NCI-H748 (cell line): ENCODE measurements around the gene ASIC3.
"Not testable (repeated sequence)": the region's sequence is repeated elsewhere in the genome, so short reads cannot be mapped to it uniquely, and the experiment has no call there.

Experiments
- DNase-seq: peaks from one replicate; lab custom pipeline; 2025; ENCODE audit not compliant: unreplicated experiment; lab: John Stamatoyannopoulos, UW

ASIC3 gene

DNA sequence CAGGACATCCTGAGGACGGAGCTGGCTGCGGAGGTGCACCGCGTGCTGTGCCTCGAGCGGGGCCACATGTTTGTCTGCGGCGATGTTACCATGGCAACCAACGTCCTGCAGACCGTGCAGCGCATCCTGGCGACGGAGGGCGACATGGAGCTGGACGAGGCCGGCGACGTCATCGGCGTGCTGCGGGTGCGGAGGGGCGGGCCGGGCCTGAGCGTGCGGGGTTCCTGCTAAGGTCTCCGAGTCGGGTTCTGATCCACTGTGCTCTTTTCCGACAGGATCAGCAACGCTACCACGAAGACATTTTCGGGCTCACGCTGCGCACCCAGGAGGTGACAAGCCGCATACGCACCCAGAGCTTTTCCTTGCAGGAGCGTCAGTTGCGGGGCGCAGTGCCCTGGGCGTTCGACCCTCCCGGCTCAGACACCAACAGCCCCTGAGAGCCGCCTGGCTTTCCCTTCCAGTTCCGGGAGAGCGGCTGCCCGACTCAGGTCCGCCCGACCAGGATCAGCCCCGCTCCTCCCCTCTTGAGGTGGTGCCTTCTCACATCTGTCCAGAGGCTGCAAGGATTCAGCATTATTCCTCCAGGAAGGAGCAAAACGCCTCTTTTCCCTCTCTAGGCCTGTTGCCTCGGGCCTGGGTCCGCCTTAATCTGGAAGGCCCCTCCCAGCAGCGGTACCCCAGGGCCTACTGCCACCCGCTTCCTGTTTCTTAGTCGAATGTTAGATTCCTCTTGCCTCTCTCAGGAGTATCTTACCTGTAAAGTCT is 34.4 kb upstream of the ASIC3 start:
- peak; percentile 17 for DNase-seq

DNA sequence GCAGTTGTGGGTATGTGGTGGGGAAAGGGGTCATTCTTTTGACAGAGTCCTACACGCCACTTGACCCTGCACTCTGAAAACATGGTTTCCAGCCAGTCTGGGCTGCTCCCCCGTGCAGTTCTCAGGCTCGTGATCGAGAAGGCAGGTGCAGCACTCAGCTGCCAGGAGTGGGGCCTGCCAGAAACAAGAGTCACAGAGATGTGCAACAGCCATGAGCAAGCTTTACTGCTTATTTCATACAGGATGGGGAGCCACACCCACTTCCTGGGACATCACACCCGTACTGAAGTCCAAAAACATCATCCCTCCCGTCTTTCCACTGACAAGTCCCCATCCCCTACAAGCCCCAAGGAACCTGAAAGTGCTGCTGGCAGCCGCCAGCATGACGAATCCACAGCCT is 33.4 kb upstream of the ASIC3 start:
- DNase-seq: no peak

DNA sequence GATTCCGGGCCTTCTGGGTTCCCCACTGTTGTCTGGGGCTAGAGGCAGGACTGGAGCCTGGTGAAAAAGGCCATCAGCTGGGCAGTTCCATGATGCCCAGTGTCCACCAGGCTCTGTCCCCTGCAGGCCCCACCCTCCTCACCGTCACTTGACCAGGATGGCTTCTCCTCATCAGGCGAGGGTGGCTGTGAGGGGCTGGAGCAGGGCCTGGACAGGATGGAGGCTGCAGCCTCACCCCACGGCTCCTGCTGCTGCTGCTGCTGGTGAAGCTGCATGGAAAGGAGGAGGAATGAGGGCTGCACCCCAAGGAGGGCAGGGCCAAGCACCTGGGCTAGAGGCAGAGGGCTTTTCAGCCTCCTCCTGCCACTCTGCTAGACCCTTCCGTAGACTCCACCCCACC is 32.4 kb upstream of the ASIC3 start:
- no peak for DNase-seq

DNA sequence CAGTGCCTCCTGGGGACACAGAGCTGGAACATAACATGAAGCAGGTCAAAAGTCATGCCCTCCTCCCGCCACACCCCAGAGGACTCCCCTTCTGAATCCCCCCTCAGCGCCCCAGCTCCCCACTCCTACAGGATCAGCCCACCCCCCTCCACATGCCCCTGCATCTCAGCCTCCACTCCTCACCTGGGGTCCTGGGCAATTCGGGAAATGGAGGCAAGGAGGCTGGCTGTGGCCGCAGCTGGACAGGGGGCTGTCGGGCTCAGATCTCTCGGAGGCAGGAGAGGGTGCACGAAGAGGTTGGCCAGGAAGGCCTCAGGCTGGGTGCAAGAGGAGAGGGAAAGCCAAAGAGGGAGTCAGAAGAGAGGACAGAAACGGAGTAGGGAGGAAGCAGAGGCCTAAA is 31.8 kb upstream of the ASIC3 start:
- DNase-seq: no peak

DNA sequence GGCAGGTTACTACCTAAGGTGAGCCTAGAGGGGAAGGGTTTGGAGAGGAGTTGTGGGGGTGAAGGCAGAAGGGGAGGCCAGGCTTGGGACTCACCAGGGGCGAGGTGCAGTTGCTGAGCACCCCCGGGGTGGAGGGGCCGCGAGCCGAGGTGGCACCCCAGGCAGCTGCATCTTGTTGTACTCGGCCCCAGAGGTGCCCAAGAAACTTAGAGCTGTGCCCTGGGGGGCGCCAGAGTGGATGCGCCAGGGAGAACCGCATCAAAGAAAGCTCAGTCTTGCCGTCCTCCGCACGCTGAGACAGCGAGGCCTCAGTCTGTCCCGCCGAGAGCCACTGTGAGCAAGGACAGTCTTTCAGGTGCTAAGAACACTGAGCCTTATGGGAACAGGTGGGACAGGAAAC is 31.4 kb upstream of the ASIC3 start:
- no peak for DNase-seq

DNA sequence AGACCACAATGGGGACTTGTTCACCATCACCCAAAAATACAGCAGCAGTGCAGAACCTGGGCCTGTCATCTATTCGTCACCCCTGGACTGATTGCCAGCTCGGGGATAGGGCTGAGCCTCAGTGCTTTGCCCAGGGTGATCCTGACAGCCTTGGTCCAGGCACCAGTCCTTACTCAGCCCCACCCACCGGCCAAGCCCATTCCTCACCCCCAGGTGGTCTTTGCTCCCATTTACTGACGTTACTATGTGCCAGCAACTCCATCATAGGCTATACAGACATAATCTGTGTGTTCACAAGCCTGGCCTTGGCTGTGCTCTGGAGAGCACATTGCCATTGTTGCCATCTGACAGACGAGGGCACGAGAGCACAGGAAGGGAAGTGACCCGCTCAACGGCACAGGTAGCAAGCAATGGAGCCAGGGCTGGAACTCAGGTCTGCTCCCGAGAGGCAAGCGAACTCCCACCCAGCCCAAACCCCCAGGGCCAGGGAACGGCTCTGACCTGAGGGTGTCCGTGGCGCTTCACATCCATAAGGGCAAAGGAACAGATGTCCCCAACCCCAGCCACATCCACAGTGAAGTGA is 30.9 kb upstream of the ASIC3 start:
- peak; percentile 29 for DNase-seq

DNA sequence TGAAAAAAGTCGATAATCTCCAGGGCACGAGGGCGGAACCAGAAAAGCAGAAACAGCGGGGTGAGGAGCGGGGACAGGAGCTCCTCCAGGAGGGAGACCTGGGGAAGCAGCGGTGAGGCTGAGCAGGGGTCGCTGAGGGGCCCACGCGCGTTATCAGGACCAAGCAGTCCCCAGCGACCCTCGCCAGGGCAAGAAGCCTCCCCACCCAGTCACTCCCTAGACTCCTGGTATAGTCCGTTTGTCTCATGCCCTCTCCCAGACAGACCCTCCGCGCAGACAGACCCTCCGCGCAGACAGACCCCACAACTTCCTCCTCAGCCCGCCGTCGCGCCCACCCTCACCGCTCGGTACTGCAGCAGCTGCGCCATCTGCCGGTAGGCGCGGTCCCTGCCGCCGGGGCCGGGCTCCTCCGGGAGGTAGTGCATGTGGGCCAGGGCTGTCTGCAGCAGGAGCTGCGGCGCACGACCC is 30.3 kb upstream of the ASIC3 start:
- peak; percentile 71 for DNase-seq

DNA sequence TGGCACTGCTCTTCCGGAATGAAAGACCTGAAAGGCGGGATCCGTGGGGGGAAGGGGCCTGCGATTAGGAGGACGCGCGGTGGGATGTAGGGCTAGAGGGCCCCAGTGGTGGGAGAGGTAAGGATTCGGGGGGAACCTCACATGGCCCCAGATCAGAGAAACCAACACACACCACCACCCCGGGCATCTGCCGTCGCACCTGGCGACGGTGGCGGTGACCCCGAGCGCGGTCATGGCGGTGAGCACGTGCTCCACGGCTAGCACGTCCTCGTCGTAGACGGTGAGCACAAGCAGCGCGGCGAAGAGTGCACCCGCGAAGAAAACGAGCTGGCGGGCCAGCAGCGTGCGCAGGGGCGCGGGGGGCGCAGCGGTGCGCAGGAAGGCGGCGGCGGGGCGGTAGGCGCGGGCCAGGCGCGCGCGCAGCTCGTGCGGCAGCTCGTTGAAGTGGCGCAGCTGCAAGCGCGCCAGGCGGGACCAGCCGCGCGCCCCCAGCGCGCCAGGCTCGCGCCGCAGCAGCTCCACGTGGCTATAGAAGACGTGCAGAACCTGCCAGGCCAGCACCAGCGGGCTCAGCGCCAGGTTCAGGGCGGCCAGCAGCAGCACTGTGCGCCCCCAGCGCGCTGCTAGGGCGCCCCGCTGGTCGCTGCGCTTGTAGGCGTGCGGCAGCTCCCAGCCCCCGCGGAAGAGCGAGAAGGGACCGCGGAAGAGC is 29.8 kb upstream of the ASIC3 start:
- peak; percentile 13 for DNase-seq

DNA sequence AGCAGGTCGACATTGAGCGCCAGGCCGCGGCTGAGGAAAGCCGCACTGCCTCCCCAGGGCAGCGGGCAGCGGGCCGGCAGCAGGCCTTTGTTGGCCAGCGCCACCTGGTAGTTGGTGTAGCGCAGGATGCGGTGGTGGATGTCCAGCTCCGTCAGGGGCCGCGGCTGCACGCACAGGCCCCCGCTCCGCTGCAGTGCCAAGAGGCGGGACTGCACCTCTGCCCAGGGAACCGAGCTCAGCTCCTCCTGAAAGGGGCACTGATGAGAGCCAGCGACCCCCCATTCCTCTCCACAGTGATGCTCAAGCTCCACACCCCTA is 29.2 kb upstream of the ASIC3 start:
- no peak for DNase-seq

DNA sequence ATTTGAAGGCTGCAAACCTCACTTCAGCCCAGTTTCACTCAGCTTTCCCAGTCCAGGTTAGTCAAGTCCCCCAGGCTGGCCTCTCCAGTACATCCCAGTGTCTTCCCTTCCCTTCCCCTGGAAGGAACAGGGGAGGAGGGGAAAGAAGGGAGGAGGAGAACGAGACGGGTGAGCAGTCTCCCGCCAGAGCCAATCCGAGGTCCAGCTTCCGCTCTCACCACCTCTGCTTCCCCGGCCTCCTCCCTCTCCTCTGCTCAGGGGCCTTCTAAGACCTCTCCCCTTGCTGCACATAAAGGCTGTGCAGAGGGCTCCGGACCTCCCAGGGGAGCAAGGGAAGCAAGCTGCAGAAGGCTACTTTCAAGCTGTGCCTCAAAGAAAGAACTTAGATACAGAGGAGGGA is 28.1 kb upstream of the ASIC3 start:
- no peak for DNase-seq

DNA sequence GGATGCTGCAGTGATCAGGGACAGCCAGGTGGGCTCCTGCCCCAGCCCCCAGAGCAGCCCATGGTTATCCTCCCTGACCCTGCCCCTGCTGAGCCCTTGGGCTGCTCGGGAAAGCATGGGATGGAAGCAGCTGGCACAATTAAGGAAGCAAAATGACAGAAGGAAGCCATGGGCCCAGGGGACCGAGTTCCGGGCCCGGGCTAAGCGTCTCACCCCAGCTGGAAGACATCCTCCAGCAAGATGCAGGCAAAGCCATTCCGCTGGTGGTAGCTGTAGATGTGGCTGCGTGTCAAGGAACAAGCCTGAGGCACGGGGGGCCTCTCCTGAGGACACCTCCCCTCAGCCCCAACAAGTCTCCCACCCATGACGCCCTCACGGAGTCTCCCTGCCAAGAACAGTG is 25.1 kb upstream of the ASIC3 start:
- DNase-seq: no peak

DNA sequence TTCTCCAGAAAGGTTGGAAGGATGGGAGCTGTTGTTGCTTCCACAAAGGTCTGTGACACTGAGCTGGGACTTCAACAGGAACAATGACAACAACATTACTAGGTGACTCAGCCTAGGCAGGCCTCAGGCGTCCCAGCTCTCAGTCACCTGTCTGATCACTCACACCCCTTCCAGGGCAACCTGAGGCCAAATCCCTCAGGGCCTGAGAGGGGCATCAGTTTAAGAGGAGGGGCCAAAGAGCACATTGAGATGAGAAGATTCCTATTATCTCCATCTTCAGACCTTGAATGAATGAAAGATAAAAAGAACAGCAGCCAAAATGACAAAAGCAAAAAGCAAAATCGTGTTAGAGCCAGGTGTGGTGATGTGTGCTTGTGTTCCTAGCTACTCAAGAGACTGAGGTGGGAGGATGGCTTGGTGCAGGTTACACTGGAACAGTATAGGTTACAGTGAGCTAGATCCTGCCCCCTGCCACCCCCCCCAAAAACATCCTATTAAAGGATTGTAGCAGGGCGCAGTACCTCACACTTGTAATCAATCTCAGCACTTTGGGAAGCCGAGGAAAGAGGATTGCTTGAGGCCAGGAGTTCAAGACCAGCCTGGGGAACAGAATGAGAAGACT is 23.8 kb upstream of the ASIC3 start, which contains the start of gene ATG9B:
TSS of gene ATG9B (minus strand) at position 60 of the 622 bp plus-strand sequence. CDS start 71 bp downstream, outside the sequence.
- DNase-seq: no peak

DNA sequence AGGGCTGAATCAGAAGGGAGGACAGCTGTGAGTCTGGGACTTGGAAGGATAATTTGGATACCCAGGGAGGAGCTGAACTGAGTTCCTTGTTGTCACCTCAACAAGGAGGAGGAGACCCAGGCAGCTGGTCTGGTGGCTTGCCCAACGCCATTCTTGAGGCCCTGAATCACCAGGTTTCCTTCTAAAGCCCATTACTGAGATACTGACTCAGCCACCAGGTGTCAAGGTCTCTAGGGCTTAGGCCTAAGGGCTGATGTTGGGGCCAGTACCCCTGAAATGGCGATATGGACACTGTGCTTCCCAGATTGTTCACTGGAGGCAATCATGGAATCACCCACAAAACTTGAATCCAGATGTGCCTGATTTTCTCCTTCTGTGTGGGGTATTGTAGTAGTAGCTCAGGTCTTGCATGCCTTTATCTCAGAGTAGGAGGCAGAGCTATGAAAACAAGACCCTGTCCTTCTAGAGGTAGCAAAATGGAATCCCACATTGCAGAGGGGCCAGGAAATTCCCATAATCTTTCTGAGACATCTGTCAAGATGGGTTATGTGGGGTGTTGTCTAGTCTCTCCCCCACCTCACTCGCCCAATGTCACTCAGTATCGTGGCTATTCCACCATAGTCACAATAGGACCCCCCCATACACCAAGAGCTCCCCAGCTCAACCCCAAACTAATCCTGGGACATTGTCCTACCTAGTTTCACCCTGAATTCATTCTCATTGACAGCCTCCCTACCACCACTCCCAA is 22.2 kb upstream of the ASIC3 start:
- no peak for DNase-seq

DNA sequence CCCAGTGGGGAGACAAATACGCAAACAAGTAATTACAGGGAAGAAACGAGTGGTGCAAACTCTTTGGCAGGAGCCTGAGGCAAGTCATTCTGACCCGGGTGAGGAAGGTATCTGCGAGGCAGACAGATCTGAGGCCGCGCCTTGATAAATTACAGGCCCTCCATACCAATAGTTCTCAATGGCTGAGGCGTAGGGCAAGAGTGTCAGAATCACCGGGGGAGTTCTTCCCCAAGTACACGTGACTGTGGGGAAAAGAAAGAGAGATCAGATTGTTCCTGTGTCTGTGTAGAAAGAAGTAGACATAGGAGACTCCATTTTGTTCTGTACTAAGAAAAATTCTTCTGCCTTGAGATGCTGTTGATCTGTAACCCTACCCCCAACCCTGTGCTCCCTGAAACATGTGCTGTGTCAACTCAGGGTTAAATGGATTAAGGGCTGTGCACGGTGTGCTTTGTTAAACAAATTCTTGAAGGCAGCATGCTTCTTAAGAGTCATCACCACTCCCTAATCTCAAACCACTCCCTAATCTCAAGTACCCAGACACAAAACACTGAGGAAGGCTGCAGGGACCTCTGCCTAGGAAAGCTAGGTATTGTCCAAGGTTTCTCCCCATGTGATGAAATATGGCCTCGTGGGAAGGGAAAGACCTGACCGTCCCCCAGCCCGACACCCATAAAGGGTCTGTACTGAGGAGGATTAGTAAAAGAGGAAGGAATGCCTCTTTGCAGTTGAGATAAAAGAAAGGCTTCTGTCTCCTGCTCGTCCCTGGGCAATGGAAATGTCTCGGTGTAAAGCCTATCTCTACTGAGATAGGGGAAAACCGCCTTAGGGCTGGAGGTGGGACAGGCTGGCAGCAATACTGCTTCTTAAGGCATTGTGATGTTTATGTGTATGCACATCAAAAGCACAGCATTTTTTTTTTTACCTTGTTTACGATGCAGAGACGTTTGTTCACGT is 21.3 kb upstream of the ASIC3 start:
- DNase-seq: not testable (repeated sequence)

DNA sequence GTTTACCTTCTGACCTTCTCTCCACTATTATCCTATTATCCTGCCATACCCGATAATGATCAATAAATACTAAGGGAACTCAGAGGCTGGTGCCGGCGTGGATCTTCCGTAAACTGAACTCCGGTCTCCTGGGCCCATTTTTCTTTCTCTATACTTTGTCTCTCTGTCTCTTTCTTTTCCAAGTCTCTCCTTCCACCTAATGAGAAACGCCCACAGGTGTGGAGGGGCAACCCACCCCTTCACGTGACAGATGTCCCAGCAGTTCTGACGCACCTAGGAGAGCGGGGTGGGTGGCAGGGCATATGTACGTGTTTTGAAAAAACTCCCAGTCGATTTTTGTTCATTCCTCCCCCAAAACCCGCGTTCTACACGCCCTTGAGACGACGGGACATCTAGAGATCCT is 20.6 kb upstream of the ASIC3 start:
- DNase-seq: not testable (repeated sequence)

DNA sequence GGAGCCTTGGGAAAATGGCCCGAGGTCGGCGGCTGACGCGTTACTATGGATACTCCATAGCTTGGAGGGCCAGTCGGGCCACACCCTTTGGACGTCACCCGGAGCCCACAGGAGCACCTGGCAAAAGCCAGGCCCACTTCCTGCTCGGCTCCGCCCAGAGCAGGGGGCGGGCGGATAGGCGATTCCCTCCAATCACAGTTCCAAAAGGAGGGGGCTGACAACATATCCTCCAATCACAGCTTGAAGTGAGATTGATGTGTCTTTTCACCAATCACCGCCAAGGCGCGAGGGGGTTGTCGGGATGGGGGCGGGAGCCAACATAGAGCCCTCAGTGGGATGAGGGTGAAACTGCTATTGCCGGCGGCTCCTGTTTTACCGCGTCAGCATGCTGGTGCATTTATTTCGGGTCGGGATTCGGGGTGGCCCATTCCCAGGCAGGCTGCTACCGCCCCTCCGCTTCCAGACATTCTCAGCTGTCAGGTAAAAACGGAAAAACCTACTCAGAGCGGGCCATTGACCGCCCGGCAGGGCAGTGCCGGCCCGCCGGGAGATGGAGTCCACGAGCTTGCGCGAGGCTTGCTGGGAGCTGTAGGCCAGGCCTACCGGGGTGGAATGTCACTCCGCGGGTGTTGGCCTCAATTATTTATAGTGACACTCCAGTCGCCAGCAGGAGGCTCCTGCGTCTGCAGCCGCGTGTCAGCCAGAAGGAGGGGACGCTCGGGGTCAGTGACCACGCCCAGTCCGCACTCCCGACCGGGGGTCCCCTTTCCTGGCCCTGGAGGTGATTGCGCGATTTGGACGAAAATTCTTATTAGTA is 20.0 kb upstream of the ASIC3 start, which contains the start of gene ABCB8:
TSS of gene ABCB8 (plus strand) at position 320 of the 817 bp plus-strand sequence. CDS start at position 386, 66 bp downstream.
- DNase-seq: peak; percentile 99

DNA sequence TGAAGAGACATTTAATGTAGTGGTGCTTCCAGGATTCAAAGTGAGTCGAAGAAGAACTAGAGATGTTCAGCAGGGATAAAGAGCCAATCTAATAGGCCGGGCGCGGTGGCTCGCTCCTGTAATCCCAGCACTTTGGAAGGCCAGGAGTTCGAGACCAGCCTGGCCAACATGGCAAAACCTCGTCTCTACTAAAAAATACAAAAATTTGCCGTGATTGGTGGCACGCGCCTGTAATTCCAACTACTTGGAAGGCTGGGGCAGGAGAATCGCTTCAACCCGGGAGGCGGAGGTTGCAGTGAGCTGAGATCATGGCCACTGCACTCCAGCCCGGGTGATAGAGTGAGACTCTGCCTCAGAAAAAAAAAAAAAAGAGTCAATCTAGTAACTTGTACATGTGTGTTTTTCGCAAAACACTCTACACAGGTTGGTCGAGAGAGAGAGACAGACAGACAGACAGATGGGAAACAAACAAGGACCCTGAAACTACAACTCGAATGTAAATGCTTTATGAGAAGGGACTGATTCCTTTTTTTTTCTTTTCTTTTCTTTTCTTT is 19.3 kb upstream of the ASIC3 start:
- no peak for DNase-seq

DNA sequence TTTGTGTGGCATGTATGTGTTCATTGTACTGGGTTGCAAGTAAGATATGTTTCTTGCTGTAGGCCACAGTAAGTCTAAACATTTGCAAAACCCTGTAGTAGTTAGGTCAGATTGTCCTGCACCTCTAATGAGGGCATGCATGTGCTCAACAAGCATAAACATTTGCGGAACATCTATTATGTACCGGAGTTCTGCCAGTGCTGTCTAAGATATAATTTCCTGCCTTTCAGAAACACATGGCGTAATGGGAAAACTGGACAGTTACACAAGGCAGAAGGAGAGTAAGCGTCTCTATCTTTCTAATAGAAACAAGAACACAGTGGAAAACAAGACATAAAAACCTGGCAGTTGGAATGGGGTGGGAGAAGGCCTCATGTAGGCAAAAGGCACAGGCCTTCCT is 17.3 kb upstream of the ASIC3 start:
- no peak for DNase-seq
